Nephron progenitor cell (in vitro differentiated cells): Measurements from ENCODE around the gene RANGAP1.

ENCODE experiments used
- DNase-seq: peaks from one replicate; pipeline ENCODE4 v3.0.0; 2021
- H3K27ac Mint-ChIP-seq: 2 replicates; pipeline ENCODE4 v1.8.0; 2021; ENCODE audit warnings: mild to moderate bottlenecking, moderate library complexity, mixed read lengths
- H3K27me3 Mint-ChIP-seq: 2 replicates; pipeline ENCODE4 v1.8.0; 2021; ENCODE audit warnings: mild to moderate bottlenecking, low read depth, mixed read lengths; ENCODE audit not compliant: poor library complexity
- H3K36me3 Mint-ChIP-seq: 2 replicates; pipeline ENCODE4 v1.8.0; 2021; ENCODE audit warnings: low read depth, mixed read lengths
- H3K4me1 Mint-ChIP-seq: 2 replicates; pipeline ENCODE4 v1.8.0; 2021; ENCODE audit warnings: mixed read lengths
- H3K4me3 Mint-ChIP-seq: 2 replicates; pipeline ENCODE4 v1.8.0; 2021; ENCODE audit warnings: mild to moderate bottlenecking, moderate library complexity, mixed read lengths
- H3K9me3 Mint-ChIP-seq: 2 replicates; pipeline ENCODE4 v1.8.0; 2021; ENCODE audit warnings: mild to moderate bottlenecking, moderate library complexity, mixed read lengths
- CTCF ChIP-seq: fragments of 200-600 bp; sonication (generic); IDR thresholded peaks from 2 replicates; pipeline ENCODE4 v1.5.0; 2021; ENCODE audit warnings: antibody characterized with exemption

RANGAP1 gene

GRCh38 chr22:41237707-41238569 lies 48.0 kb downstream of the RANGAP1 start:
- DNase-seq, result peak; percentile 70
- no peak for TF ChIP-seq CTCF
- Mint-ChIP-seq H3K36me3 (no peaks in the 10 kb centered on the region), H3K4me3 (peak overlapping the region; percentile 67), H3K27me3 (peaks cover 17% of the 10 kb centered on the region), H3K9me3 (no peaks in the 10 kb centered on the region), H3K27ac (no peak overlapping the region), H3K4me1 (peaks cover 11% of the 10 kb centered on the region)

GRCh38 chr22:41237036-41237706 lies 48.8 kb downstream of the RANGAP1 start:
- TF ChIP-seq CTCF, result peak; percentile 40
- Mint-ChIP-seq H3K4me3 (peak overlapping the region; percentile 67), H3K36me3 (no peaks in the 10 kb centered on the region), H3K27ac (no peak overlapping the region), H3K9me3 (no peaks in the 10 kb centered on the region), H3K27me3 (peaks cover 19% of the 10 kb centered on the region), H3K4me1 (peaks cover 11% of the 10 kb centered on the region)
- DNase-seq, result no peak

GRCh38 chr22:41234815-41235695 lies 50.9 kb downstream of the RANGAP1 start:
- TF ChIP-seq CTCF, result no peak
- no peaks in the 10 kb centered on the region for H3K36me3 Mint-ChIP-seq
- no peak overlapping the region for H3K4me3 Mint-ChIP-seq
- peaks cover 20% of the 10 kb centered on the region for H3K27me3 Mint-ChIP-seq
- peaks cover 6% of the 10 kb centered on the region for H3K4me1 Mint-ChIP-seq
- no peak for DNase-seq
- H3K27ac Mint-ChIP-seq, result no peak overlapping the region
- no peaks in the 10 kb centered on the region for H3K9me3 Mint-ChIP-seq

- DNase-seq, result no peak
- H3K36me3 Mint-ChIP-seq, result peaks cover 13% of the 10 kb centered on the region
- no peaks in the 10 kb centered on the region for H3K9me3 Mint-ChIP-seq
- H3K4me3 Mint-ChIP-seq, result no peak overlapping the region
- H3K27me3 Mint-ChIP-seq, result peaks cover 8% of the 10 kb centered on the region
- no peak for TF ChIP-seq CTCF
- H3K27ac Mint-ChIP-seq, result peak overlapping the region; percentile 31
- no peaks in the 10 kb centered on the region for H3K4me1 Mint-ChIP-seq
Observed at GRCh38 chr22:41231369-41231768, 54.6 kb downstream of the RANGAP1 start.

GRCh38 chr22:41230401-41230785 lies 55.6 kb downstream of the RANGAP1 start:
- no peak for TF ChIP-seq CTCF
- no peak overlapping the region for H3K4me3 Mint-ChIP-seq
- H3K9me3 Mint-ChIP-seq, result no peaks in the 10 kb centered on the region
- H3K27me3 Mint-ChIP-seq, result peaks cover 3% of the 10 kb centered on the region
- H3K36me3 Mint-ChIP-seq, result peaks cover 13% of the 10 kb centered on the region
- DNase-seq, result no peak
- no peaks in the 10 kb centered on the region for H3K4me1 Mint-ChIP-seq
- peak overlapping the region; percentile 22 for H3K27ac Mint-ChIP-seq
